GM12873 (cell line): ENCODE measurements around the gene ZNF710.

ENCODE experiments used
- CTCF ChIP-seq: IDR thresholded peaks from 2 replicates; pipeline ENCODE4 v1.5.1; 2012; ENCODE audit warnings: low read depth, mild to moderate bottlenecking, moderate library complexity, low read length, control low read depth; ENCODE audit not compliant: insufficient read depth; ENCODE audit errors: missing control alignments

The ZNF710 gene

DNA sequence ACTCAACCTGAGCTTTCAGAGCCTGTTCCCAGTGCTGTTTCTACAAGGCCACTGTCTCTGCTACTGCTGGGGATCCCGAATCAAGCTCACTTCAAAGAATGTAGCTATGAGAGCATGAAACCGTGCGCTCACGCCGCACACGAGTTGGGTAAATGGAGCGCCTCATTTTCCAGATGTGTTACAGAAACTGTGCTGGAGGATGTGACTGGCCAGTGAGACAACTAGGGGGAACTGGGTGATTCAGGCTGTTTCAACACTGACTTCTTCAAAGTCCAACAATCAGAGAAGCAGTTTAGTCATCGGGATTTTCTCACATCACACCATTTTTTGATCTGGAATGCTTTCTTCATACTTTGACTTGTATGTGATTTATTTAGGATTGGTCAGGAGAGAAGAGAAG is 3.5 kb downstream of the ZNF710 start:
- no peak for TF ChIP-seq CTCF

DNA sequence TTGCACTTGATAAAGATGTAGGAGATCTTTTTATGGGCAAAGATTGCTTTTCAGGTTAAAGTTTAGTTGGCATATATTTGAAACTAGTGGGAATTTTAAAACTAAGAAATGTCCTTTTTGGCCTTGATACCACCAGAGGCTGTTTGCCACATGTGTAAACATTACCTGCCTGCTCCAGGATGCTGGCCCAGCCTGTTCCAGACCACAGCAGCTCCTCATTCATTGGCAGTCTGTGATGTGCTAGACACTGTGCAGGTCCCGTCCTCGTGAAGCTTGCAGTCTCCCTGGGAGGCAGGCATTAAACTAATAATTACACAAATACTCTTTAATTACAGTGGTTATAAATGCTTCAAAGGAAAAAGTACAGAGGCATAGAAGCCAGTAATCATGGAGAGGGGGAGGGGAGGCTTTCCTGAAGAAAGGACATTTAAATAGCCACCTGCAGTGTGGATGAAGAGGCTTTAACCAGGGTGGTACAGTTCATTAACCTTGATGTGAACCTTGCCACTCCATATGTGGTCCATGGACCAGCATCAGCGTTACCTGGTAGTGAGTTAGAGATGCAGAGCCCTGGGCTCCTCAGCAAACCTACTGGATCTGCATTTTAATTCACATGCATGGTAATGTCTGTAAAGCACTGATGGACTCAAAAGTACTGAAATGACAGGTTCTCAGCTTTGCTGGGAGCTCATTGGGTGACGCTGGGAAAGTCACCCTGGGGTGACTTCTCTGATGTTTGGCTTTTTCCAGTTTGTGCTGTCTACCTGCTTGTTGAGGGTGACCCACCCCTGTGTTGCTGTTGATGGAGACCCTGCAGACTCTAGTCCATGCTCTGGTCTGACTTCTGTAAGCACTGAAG is 5.3 kb downstream of the ZNF710 start:
- no peak for TF ChIP-seq CTCF

DNA sequence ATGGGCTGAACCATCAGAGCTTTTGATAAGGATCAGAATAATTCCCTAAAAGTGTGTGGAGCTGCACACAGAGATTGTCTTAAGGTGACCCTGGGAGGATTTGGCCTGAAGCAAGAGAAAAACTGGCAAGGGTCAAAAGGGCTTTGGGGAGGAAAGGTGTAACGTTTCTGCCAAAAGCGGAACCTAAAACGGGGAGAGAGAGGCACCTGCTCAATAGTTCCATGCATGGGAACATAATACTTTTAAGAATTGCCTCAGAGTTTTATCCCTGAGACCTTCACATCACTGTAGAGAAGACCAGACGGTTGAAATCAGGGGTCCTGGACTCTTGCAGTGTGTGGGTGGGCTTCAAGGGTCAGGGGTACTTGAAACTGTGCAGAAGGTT is 5.9 kb downstream of the ZNF710 start:
- no peak for TF ChIP-seq CTCF

- no peak for TF ChIP-seq CTCF
These were observed 7.5 kb downstream of the ZNF710 start for GRCh38 chr15:90008607-90009006.

GRCh38 chr15:90009301-90010022 is 8.3 kb downstream of the ZNF710 start:
- no peak for TF ChIP-seq CTCF

- no peak for TF ChIP-seq CTCF
These were observed 10.6 kb downstream of the ZNF710 start for GRCh38 chr15:90011705-90012104.

- TF ChIP-seq CTCF: no peak
These were observed 12.4 kb downstream of the ZNF710 start for GRCh38 chr15:90013503-90013937.
